ENCODE results near the gene FTSJ1.
A peak's percentile ranks its signal among the peaks of the same experiment; 100 is the strongest.
"Not testable (repeated sequence)": the region's sequence is repeated elsewhere in the genome, so short reads cannot be mapped to it uniquely, and the experiment has no call there.

Gene FTSJ1

DNA sequence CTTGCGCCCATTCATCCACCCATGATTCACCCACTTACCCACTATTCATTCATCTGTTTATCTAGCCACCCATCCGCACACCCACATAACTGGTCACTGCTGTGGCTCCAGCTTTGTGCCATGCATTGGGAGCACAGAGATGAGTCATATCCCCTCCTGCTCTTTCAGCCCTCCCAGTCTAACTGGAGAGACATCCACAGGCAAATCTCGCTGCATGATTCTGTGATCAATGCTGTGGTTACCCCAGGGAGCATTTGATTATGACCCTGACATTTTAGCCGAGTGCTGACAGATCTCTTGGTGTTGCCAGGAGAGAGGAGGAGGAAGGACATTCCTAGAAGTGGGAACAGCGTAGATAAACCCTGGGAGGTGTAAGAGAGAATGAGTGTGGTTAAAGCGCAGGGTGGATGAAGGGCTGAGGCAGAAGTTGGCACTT, 22.4 kb downstream of the FTSJ1 start:
- DNase-seq = no peak

- no peak for DNase-seq
These were observed 28.3 kb downstream of the FTSJ1 start for GRCh38 chrX:48504261-48504660.

GRCh38 chrX:48505481-48505880, 29.5 kb downstream of the FTSJ1 start:
- no peak for DNase-seq

- DNase-seq = no peak
These were observed 31.2 kb downstream of the FTSJ1 start for GRCh38 chrX:48507246-48507645.

GRCh38 chrX:48508400-48509244, 32.6 kb downstream of the FTSJ1 start, which contains the start of gene PORCN:
Gene PORCN (plus strand): TSS chrX:48508992. CDS start chrX:48509821, 829 bp downstream.
- DNase-seq = peak; percentile 82 to 84

DNA sequence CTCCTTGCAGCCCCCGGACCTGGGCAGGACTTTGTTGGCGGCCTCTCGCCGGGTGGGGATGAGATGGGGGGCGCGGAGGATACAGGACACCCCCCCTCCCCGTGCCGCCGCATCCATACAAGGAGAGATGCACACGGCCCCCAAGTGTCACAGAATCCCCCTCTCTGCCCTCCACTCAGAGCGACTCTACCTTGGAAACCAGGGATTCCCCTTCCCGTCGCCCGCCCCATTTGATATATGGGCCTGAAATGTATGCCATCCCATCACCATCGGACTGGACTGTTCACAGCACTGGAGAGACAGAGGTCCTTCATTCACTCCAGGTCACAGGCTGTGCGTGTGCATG, 33.2 kb downstream of the FTSJ1 start:
- DNase-seq = no peak

DNA sequence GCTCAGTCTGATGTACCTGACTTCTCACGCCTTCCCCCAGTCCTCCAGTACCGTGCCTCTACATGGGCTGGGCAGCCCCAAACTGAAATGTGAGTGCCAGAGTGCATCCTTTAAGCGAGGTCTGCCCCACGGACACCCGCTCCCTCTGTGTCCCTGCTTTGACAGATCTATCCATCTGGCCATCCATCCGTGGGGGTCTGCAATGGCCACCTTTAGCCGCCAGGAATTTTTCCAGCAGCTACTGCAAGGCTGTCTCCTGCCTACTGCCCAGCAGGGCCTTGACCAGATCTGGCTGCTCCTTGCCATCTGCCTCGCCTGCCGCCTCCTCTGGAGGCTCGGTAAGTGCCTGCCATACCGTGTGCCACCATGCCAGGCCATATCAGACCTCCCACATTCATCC, 33.6 kb downstream of the FTSJ1 start:
- no peak for DNase-seq

- DNase-seq = no peak
These were observed 35.6 kb downstream of the FTSJ1 start for GRCh38 chrX:48511560-48511959.

DNA sequence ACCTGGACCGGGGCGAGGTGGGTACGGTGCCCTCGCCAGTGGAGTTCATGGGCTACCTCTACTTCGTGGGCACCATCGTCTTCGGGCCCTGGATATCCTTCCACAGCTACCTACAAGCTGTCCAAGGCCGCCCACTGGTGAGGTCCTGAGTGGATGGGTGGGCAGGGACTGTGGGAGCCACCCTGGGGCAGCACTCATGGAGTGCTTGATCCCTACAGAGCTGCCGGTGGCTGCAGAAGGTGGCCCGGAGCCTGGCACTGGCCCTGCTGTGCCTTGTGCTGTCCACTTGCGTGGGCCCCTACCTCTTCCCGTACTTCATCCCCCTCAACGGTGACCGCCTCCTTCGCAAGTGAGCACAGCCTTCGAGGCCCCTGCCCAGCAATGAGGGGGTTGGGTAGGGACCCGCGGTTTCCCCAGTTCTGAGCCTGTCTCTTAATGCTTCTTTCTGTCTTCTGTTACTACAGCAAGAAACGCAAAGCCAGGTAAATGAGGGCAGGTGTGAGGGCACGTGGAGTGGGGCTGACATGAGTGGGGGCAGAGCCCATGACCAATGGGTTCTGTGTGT, 36.5 kb downstream of the FTSJ1 start:
- DNase-seq = no peak

- no peak for DNase-seq
These were observed 37.7 kb downstream of the FTSJ1 start for GRCh38 chrX:48513670-48514069.

- DNase-seq = no peak
These were observed 38.3 kb downstream of the FTSJ1 start for GRCh38 chrX:48514126-48514806.

DNA sequence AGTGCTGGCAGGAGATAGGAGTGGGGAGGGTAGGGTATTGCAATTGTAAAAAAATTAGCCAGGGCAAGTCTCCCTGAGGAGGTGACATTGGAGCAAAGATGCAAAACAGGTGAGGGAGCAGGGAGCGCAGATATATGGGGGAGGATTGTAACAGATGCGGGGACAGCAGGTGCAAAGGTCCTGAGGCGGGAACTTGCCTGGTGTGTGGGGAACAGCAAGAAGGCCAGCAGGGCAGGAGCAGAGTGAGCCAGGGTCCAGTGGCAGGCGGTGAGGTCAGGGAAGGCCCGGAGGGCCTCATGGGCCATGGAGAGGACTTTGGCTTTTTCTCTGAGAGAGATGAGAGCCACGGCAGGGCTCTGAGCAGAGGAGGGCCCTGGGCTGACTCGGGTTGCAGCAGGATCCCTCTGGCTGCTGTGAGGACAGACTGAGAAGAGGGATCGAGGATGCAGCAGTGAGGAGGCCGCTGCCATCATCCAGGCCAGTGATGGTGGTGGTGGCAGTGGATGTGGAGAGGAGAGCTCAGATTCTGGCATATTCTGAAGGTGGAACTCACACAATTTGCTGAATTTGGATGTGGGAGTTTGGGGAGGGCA, 39.0 kb downstream of the FTSJ1 start:
- DNase-seq = no peak

DNA sequence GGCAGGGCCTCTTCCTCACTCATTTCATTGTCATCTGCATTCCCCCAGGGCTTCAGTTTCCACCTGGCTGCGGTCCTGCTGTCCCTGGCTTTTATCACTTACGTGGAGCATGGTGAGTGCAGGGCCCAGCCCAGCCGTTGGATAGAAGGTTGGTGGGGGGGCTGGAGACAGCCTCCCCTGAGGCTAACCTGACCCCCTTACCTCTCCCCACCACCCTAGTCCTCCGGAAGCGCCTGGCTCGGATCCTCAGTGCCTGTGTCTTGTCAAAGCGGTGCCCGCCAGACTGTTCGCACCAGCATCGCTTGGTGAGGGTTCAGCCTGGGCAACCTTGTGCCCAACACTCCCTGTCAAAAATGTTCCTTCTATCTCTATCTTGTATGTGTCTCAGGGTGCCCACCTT, 39.8 kb downstream of the FTSJ1 start:
- no peak for DNase-seq

GRCh38 chrX:48516285-48516684, 40.3 kb downstream of the FTSJ1 start:
- DNase-seq = no peak

GRCh38 chrX:48516987-48517386, 41.0 kb downstream of the FTSJ1 start:
- DNase-seq = no peak

- DNase-seq = not testable (repeated sequence)
These were observed 43.5 kb downstream of the FTSJ1 start for GRCh38 chrX:48519481-48519880.

- DNase-seq = no peak
These were observed 44.5 kb downstream of the FTSJ1 start for GRCh38 chrX:48520455-48520854.

- DNase-seq = no peak
These were observed 45.0 kb downstream of the FTSJ1 start for GRCh38 chrX:48520976-48521352.

DNA sequence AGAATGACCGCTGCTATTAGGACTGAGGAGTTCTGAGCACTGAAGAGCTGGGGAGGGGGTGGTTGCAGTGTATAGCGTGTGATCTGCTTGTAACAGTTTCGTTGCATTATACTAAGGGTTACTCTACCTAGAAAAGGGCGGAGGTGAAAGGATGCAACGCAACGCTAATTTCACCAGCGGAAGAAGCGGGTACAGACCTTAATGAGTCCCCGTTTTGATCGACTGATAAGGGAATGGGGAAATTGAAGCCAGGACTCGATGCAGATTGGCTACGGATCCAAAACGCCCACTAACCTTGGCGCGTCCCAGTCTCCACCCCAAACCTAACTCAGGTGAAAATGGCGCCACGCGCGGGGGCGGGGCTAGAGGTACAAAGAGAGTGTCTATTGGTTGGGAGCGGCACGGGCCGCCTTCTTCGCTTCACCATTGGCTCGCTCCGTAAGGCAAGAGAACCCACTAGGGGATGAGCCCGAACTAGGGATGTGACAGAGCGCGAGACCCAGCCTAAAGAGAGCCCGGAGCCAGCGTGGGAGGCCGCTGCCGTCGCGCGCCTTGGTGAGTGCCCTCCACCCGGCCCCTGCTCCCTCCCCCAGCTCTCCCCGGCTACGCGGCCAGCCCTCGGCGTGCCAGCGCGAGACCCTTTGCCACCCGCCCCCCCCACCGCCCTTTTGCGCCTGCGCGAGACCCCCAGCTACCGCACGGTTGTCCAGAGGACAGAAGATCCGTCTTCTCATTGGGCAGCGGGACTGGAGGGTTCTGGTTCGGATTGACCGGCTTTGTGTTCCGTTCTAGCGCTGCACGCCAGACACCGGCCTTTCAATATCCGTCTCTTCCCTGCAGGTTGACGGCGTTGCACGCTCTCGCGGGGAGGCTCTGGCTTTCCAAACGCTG, 45.6 kb downstream of the FTSJ1 start, which contains the start of gene EBP:
Gene EBP, plus strand, starts transcription at position 456 of the 891 bp plus-strand sequence. CDS start 1,964 bp downstream, outside the sequence.
- peak; percentile 94 for DNase-seq

DNA sequence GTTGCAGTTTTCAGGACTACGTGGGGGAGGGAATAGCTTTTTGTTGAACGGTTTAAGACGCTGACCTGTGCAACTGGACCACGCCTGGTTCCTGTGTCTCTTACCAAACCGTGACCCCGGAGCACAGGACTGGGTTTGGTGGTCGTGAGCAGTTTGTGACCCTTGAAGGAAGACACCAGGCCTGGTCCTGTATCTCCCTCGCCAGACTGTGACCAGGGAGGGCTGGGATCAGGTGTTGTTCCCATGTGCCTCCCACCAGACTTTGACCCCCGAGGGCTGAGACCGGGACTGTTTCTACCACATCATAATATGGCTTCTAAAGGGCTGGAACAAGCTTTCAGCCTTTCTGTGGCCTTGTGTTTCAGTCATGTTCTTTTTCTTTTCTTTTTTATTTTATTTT, 46.3 kb downstream of the FTSJ1 start:
- no peak for DNase-seq

DNA sequence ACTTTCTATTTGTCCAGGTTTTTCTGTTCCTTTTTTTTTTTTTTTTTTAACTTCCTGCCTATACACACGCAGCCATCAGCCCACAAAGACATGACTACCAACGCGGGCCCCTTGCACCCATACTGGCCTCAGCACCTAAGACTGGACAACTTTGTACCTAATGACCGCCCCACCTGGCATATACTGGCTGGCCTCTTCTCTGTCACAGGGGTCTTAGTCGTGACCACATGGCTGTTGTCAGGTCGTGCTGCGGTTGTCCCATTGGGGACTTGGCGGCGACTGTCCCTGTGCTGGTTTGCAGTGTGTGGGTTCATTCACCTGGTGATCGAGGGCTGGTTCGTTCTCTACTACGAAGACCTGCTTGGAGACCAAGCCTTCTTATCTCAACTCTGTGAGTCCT, 47.7 kb downstream of the FTSJ1 start:
- DNase-seq = no peak

GRCh38 chrX:48525853-48526252, 49.9 kb downstream of the FTSJ1 start:
- not testable (repeated sequence) for DNase-seq
